Astrocyte of the hippocampus (primary cell): ENCODE data around the gene RBFOX1.

Source experiments
- DNase-seq: peaks from one replicate; pipeline ENCODE4 v3.0.0; 2011; ENCODE audit warnings: low read depth, low spot score

The RBFOX1 gene

DNA sequence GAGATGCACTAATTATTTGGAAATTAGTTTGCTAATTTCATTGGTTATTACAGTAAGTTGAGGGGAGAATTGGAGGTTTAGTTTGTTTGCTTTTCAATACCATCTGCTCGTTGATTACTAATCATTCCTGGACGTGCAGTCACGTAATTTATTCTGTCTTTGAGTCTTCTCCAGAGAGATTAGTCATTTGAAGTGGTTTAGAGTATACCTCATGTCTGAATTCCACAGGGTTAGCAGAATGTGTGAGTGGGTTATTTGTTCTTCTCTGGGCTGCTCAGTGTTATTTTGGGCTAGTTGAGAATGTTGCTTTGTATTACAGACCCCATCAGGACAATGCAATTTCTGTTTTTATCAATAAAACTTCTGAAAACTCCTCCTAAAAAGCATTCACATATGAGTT is 265.0 kb downstream of the RBFOX1 start:
- peak; percentile 72 for DNase-seq

GRCh38 chr16:7601100-7601499 is 268.5 kb downstream of the RBFOX1 start:
- peak; percentile 42 for DNase-seq

GRCh38 chr16:7602291-7602950 is 269.8 kb downstream of the RBFOX1 start:
- no peak for DNase-seq

DNA sequence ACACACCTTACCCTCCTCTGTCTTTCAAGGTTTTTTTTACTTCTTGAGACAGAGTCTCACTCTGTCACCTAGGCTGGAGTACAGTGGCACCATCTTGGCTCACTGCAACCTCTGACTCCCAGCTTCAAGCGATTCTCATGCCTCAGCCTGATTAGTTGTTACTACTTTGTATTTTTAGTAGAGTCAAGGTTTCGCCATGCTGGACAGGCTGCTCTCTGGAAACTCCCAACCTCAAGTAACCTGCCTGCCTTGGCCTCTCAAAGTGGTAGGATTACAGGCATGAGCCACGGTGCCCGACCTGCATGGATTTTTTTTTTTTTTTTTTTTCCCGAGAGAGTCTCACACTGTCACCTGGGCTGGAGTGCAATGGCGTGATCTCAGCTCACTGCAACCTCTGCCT is 273.2 kb downstream of the RBFOX1 start:
- no peak for DNase-seq

- no peak for DNase-seq
Observed at GRCh38 chr16:7612671-7613070, 280.0 kb downstream of the RBFOX1 start.

DNA sequence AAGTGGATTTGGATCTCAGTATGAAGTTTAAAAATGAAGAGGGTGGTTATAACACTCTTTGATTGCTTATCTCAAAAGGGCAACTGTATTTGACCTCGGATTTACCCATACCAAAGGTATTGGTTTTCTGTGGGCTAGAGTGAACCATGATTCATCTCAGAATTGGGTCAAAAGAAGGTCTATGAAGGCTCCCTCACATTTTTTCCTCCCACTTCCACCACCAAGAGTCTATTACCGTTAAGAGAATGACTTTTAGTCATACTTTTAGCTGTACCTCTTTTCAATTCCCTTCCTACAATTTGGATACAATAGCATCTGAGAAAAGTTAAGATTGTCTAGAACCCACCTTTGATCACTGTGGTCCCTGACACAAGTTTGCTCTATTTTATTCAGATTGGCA is 280.9 kb downstream of the RBFOX1 start:
- no peak for DNase-seq

DNA sequence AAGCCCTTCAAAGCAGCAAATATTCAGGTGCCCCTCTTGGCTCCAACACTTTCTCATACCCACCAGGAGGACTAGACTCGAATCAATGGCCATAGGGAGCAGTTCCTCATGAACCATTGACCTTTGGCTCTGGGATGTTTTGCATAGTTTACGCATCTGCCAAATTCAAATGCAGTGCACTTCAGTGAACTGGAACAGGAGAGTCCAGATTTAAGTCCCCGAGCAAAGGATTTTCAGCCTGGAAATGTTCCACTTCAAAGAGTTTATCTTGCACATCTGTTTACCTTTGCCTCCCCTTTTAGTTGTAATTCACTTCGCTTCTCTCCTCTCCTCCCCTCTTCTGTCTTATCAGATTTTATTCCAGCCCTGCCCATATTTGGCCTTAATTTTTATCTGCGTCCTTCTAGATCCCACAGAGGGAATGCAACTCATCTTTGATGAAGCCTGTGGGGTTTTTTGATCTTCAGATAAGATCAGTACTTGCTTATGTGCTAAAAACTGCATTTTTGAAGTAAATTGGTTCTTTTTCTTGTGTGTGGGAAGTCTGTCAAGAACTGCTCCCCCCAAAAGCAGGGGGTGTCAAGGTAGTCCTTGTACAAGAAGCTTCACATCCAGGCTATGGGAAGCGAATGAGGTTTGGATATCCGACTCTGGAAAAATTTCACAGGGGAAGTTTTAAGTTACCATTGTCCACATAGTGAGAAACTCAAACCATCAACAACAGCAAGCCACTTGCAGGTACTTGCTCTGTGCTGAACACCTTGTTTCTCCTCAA is 281.6 kb downstream of the RBFOX1 start:
- DNase-seq: peak; percentile 15

- no peak for DNase-seq
Observed at GRCh38 chr16:7615565-7615964, 282.9 kb downstream of the RBFOX1 start.

- DNase-seq: no peak
Observed at GRCh38 chr16:7624871-7625766, 292.5 kb downstream of the RBFOX1 start.

DNA sequence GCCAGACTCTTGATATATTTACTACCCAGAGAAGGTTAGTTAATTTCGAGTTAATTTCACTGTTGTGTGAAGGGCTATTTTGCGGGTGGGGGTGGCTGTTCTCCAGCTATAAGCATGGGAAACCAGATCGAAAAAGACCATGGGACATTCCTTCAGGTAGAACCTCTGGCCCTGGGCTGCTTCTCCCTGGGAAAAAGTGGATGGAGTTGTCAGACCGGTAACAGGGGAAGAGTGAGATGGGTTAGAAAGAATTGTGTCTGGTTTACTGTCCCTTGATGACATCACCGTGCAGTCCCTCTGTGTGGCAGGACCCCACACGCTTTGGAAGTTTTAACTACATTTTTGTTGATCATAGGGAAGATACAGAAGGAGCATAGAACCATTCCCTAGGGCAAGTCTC is 296.3 kb downstream of the RBFOX1 start:
- no peak for DNase-seq

GRCh38 chr16:7629571-7629970 is 296.9 kb downstream of the RBFOX1 start:
- DNase-seq: no peak

DNA sequence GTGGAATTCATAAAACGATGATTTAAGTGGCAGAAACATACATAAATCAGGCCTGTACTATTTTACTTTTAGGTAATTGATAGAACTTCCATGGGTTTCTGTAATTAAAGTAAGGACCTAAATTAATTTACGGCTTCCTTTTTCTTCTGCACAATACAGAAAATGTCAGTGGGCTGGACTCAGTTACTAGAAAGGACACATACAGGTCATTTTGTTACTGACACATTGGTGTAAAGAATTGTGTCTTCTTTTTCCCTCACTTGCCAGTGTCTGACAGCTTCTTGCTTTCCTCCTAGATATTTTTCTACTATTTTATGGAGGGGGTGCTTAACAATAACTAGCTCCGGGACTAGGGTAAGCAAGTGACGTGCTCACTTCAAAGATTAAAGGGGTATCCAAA is 304.8 kb downstream of the RBFOX1 start:
- DNase-seq: no peak

DNA sequence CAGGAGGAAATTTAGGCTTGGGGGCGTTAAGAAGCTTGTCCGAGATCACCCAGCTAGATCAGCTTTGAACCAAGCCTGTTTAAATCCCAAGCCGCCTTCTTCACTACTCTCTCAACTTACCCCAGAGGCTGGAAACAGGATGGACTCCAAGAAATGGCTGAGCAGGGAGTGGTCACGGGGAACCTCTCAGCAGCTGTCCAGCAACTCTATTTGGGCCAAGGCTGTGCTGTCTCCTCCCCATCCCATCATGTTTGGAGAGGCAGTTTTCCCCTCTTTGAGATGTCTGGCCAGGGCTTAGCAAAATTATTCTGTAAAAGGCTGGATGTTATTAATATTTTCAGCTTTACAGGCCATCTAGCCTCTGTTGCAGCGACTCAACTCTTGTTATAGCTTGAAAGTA is 305.7 kb downstream of the RBFOX1 start:
- no peak for DNase-seq

GRCh38 chr16:7640334-7640733 is 307.7 kb downstream of the RBFOX1 start:
- no peak for DNase-seq

DNA sequence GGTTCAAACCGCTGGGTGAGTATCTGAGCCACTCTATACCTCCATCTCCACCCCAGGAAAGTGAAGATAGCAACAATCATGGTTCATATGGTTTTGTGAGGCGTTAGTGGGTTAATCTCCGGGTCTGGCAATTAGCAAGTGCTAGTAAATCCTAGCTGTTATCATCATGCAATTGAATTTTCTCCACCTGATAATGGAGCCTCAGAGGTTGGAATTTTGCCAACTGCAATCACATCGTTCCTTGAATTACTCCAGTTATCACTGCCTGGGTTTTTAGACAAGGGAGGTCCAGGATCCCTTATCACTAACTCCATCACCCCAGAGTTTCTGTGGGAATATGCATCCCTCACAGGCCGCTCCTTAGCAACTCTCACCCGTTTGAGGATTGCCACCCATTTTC is 311.5 kb downstream of the RBFOX1 start:
- no peak for DNase-seq

DNA sequence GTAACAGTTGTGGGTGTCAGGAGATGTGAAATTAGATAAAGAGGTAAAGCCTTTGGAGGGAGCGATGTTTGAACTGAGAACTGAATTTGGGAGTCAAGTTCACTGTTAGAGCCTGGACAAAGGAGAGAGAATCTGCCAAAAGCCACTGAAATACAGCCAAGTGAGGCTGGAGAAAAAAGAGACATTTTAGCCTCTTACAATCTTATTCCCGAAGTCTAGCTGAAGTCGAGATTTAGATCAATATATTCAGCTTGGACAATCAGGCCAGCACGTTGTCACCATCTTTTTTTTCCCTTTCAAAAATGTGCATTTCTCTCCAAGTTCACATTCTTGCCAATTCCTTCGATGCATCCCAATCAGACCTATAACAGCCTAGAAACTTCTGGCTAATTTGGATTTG is 312.2 kb downstream of the RBFOX1 start:
- DNase-seq: no peak

DNA sequence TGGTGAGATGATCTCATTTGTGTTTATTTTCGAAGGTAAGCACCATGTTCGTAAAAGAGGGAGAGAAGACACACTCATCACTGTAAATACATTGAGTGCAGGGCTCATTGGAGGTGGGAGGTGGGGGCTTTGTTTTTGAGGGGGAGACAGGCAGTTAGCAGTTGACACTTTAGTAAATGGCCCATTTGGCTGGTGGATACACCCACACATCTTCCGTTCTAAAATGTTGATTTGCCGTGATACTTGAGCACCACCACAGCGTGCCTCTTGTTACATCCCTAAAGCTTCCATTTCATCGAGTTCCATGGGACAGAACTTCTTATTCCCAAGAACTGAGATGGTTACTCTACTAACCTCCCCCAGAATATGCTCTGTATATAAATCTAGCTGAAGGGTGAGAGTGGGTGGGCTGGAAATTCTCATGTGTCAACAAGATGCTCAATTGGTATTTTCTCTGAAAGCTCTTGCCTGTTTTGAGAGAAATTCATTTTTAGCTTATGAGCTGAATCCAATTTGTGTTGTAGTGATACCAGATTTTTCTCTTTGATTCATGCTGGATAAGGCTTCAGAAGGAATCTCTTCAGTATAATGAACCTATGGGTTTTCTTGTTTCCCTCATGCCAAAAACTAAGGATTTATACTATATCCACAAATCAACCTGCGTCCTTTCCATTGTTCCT is 314.3 kb downstream of the RBFOX1 start:
- no peak for DNase-seq

DNA sequence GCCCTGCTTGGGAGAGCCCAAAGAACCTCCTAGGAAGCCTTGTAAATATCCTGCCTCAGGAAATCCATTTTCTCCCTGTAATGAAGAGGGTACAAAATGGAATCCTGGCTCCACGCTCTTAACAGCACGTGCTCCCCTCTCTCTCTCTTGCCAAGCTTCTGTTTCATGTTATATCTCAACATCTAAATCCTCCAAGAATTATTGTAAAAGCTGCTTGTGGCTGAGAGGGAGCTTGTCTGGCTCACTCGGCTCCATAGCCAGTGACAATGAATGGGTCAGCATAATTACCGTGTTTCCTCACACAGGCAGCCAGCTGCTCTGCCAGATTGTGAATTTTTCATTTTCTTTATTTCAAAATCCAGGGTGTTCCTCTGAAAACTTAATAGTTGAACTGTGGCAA is 317.8 kb downstream of the RBFOX1 start:
- DNase-seq: no peak

DNA sequence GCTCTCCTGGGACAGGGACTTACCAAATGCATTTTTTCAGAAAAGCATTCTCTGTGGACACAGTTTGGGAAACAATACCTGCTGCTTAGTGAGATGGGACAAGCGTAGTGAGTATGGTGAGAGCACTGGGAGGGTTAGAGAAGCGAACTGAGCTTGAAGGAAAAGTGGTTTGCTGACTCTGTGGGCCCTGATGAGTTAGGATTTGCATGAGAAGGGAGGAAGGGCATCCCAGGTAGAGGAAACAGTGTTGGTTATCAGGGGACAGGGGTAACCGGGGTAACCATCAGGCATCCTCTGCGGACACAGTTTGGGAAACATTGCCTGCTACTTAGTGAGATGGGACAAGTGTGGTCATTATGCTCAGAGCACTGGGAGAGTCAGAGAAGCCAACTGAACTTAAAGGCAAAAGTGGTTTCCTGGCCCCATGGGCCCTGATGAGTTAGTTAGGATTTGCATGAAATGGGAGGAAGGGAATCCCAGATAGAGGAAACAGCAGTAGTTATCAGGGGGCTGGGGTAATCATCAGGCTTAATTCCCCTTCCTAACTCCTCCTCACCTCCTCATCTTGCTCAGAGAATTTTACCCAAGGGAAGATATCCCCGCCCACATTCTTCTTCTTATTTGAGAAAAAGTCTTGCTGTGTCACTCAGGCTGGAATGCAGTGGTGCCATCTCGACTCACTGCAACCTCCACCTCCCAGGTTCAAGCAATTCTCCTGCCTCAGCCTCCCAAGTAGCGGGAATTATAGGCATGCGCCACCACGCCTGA is 319.3 kb downstream of the RBFOX1 start:
- no peak for DNase-seq

GRCh38 chr16:7653746-7654461 is 321.3 kb downstream of the RBFOX1 start:
- DNase-seq: no peak
